Testis (tissue), 2 donors: ENCODE data around the gene MEF2C.

Experiments used
- POLR2A ChIP-seq: fragments of 450-650 bp; IDR thresholded peaks from one replicate; pipeline ENCODE4 v1.6.1; 2017; ENCODE audit warnings: antibody characterized with exemption, mild to moderate bottlenecking, moderate library complexity
- TF ChIP-seq, protein P1 (sequence below), 3 experiments: fragments of 450-650 bp in 2 of 3; fragments of 200-600 bp in 1 of 3; sonication (generic) in 1 of 3; IDR thresholded peaks; one replicate each; pipeline ENCODE4 v1.5.1; 2016 to 2019; ENCODE audit warnings: antibody characterized with exemption in 3 of 3, mild to moderate bottlenecking in 2 of 3, moderate library complexity in 1 of 3

DNA sequence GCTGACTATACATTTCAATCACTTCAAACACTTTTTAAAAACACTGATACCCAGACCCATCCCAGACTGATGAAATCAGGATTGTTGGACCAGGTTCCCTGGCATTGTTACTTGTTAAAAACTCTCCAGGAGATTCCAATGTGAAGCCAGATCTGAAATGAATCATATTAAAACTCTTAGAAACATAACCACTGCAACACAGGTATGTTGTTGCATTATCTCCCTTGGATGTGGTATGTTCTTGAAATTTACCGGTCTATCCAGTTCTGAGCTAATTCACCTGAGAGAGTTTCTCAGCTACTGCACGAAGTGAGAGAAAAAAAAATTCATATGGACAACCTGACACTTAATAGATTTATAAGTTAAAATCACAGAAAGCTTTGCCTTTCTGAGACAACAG is 21.8 kb downstream of the MEF2C start:
- no peak for TF ChIP-seq POLR2A
- TF ChIP-seq, protein P1, sequence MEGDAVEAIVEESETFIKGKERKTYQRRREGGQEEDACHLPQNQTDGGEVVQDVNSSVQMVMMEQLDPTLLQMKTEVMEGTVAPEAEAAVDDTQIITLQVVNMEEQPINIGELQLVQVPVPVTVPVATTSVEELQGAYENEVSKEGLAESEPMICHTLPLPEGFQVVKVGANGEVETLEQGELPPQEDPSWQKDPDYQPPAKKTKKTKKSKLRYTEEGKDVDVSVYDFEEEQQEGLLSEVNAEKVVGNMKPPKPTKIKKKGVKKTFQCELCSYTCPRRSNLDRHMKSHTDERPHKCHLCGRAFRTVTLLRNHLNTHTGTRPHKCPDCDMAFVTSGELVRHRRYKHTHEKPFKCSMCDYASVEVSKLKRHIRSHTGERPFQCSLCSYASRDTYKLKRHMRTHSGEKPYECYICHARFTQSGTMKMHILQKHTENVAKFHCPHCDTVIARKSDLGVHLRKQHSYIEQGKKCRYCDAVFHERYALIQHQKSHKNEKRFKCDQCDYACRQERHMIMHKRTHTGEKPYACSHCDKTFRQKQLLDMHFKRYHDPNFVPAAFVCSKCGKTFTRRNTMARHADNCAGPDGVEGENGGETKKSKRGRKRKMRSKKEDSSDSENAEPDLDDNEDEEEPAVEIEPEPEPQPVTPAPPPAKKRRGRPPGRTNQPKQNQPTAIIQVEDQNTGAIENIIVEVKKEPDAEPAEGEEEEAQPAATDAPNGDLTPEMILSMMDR (IDR thresholded peaks at IDR 0.05), result no peak
